ENCODE data around the gene RABAC1.

DNA sequence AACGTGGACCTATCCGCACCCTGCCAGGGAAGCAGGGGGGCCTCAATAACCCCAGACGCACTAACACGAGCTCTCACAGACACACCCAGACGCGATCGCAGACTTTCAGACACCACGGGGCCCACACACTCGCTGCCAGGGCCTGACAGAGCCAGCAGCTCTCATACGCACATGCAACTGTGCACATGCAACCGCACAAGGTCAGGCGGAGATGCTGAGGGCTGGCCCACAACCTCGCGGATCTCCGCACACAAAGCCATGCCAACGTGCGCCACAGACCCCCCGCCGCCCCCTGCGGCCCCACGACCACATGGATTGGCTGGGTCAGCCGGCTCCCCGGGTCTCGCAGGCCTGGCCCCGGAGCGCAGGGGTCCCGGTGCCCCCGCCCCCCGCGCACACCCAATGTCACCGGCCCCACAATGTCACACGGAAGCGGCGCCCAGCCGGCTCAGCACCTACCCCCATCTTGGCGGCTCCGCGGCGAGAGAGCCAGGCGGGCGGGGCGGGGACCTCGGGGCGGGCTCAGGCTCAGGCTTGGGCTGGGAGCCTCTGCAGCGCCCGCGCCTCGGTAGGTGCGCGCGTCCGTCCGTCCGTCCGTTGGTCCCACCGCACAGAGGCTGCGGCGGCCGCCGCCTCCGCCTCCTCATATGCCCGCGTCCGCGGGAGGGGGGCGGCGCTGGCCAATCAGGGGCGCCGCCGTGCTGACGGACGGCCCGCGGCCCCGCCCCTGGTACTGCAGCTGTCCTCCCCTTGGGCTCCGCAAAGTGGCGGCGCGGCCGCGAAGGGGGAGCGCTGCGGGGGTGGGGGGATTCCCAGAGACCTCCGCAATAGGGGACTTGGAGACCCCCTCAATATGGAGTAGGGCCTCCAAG is 34.7 kb upstream of the RABAC1 start, which contains the start of gene ATP1A3:
- TF ChIP-seq CHD1 (IDR thresholded peaks at IDR 0.05; ENCODE audit: low read length) (no peak), TEAD2 (tag; IDR thresholded peaks at IDR 0.05) (no peak), RCOR1 (IDR thresholded peaks at IDR 0.05; ENCODE audit: borderline replicate concordance in 1 of 2, low read depth in 2 of 2, low read length in 2 of 2) (no peak), ZKSCAN8 (CRISPR knock-in tag; IDR thresholded peaks at IDR 0.05) (no peak), ZNF644 (tag; IDR thresholded peaks at IDR 0.05; ENCODE audit: low read depth) (no peak), NRF1 (conservative IDR thresholded peaks at IDR 0.05 in 1 of 2, IDR thresholded peaks at IDR 0.05 in 1 of 2) (peak in 1 of 2 experiments; percentile 17; a peak in 1 of 4 replicates), NEUROD1 (IDR thresholded peaks at IDR 0.05; ENCODE audit: borderline replicate concordance, low read depth, low read length, partially characterized antibody) (no peak), ZNF133 (CRISPR knock-in tag; IDR thresholded peaks at IDR 0.05) (no peak), NCOA1 (IDR thresholded peaks at IDR 0.05; ENCODE audit: low read depth) (no peak), MTF1 (CRISPR knock-in tag; IDR thresholded peaks at IDR 0.05; ENCODE audit: borderline replicate concordance) (no peak), SMAD3 (CRISPR knock-in tag; conservative IDR thresholded peaks at IDR 0.05) (no peak), NFYB (IDR thresholded peaks at IDR 0.05; ENCODE audit: extremely low read depth, insufficient read length) (peak; percentile 32)
- TF ChIP-seq, protein P1, sequence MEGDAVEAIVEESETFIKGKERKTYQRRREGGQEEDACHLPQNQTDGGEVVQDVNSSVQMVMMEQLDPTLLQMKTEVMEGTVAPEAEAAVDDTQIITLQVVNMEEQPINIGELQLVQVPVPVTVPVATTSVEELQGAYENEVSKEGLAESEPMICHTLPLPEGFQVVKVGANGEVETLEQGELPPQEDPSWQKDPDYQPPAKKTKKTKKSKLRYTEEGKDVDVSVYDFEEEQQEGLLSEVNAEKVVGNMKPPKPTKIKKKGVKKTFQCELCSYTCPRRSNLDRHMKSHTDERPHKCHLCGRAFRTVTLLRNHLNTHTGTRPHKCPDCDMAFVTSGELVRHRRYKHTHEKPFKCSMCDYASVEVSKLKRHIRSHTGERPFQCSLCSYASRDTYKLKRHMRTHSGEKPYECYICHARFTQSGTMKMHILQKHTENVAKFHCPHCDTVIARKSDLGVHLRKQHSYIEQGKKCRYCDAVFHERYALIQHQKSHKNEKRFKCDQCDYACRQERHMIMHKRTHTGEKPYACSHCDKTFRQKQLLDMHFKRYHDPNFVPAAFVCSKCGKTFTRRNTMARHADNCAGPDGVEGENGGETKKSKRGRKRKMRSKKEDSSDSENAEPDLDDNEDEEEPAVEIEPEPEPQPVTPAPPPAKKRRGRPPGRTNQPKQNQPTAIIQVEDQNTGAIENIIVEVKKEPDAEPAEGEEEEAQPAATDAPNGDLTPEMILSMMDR (IDR thresholded peaks at IDR 0.05 in 2 of 3, conservative IDR thresholded peaks at IDR 0.05 in 1 of 3; ENCODE audit: insufficient read depth in 2 of 3, low read depth in 1 of 3, low read length in 3 of 3) = no peak
- TF ChIP-seq, protein P2, sequence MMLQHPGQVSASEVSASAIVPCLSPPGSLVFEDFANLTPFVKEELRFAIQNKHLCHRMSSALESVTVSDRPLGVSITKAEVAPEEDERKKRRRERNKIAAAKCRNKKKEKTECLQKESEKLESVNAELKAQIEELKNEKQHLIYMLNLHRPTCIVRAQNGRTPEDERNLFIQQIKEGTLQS (IDR thresholded peaks at IDR 0.05) = no peak
- TF ChIP-seq, protein P2 (CRISPR knock-in tag; conservative IDR thresholded peaks at IDR 0.05) = no peak
